Glutamatergic neuron (in vitro differentiated cells): ENCODE results near the gene NR1H4. TPM values are rescaled to one million over a fixed set of nuclear protein-coding genes. Genes with fewer than 3 reads are reported as not detected.

Source experiments
- DNase-seq: peaks from one replicate; pipeline ENCODE4 v3.0.0; 2022
- H3K27ac Mint-ChIP-seq: one replicate; pipeline ENCODE4 v1.8.0; 2020; ENCODE audit warnings: mild to moderate bottlenecking, mixed read lengths, inconsistent platforms; ENCODE audit not compliant: unreplicated experiment
- H3K27me3 Mint-ChIP-seq: one replicate; pipeline ENCODE4 v1.8.0; 2020; ENCODE audit warnings: mild to moderate bottlenecking, moderate library complexity, mixed read lengths, inconsistent platforms; ENCODE audit not compliant: unreplicated experiment
- H3K36me3 Mint-ChIP-seq: one replicate; pipeline ENCODE4 v1.8.0; 2020; ENCODE audit warnings: mild to moderate bottlenecking, mixed read lengths, inconsistent platforms; ENCODE audit not compliant: unreplicated experiment
- H3K4me1 Mint-ChIP-seq: one replicate; pipeline ENCODE4 v1.8.0; 2020; ENCODE audit warnings: mild to moderate bottlenecking, low read depth, mixed read lengths, inconsistent platforms; ENCODE audit not compliant: unreplicated experiment
- H3K4me3 Mint-ChIP-seq: one replicate; pipeline ENCODE4 v1.8.0; 2020; ENCODE audit warnings: mild to moderate bottlenecking, mixed read lengths, inconsistent platforms; ENCODE audit not compliant: unreplicated experiment
- H3K9me3 Mint-ChIP-seq: one replicate; pipeline ENCODE4 v1.8.0; 2020; ENCODE audit warnings: mild to moderate bottlenecking, moderate library complexity, mixed read lengths, inconsistent platforms; ENCODE audit not compliant: unreplicated experiment
- CTCF ChIP-seq: fragments of 200-600 bp; sonication (generic); IDR thresholded peaks from one replicate; pipeline ENCODE4 v1.5.0; 2021; ENCODE audit not compliant: partially characterized antibody, unreplicated experiment
- total RNA-seq: library from RNA; stranded (reverse); fragmentation: NEBNext Ultra II Directional; extraction: Animal tissue kit (Norgen Biotek cat#: 25700); gene quantifications from one replicate; pipeline ENCODE4 v1.2.1, GENCODE V29; 2021; ENCODE audit not compliant: unreplicated experiment

NR1H4 gene
- total RNA-seq, 1 donor from 2014 or later: not detected

- no peaks in the 10 kb centered on the region for H3K27me3 Mint-ChIP-seq
- H3K4me1 Mint-ChIP-seq: no peaks in the 10 kb centered on the region
- no peak for DNase-seq
- TF ChIP-seq CTCF: no peak
- H3K27ac Mint-ChIP-seq: no peak overlapping the region
- no peaks in the 10 kb centered on the region for H3K9me3 Mint-ChIP-seq
- no peaks in the 10 kb centered on the region for H3K36me3 Mint-ChIP-seq
- H3K4me3 Mint-ChIP-seq: no peak overlapping the region
These were observed 29.6 kb downstream of the NR1H4 start for GRCh38 chr12:100503228-100503628.

GRCh38 chr12:100504804-100505203 is 31.1 kb downstream of the NR1H4 start:
- H3K4me1 Mint-ChIP-seq: no peaks in the 10 kb centered on the region
- DNase-seq: no peak
- H3K36me3 Mint-ChIP-seq: no peaks in the 10 kb centered on the region
- H3K4me3 Mint-ChIP-seq: no peak overlapping the region
- H3K27me3 Mint-ChIP-seq: no peaks in the 10 kb centered on the region
- H3K9me3 Mint-ChIP-seq: no peaks in the 10 kb centered on the region
- no peak for TF ChIP-seq CTCF
- H3K27ac Mint-ChIP-seq: no peak overlapping the region

GRCh38 chr12:100508751-100509150 is 35.1 kb downstream of the NR1H4 start:
- Mint-ChIP-seq H3K4me3 (no peak overlapping the region), H3K4me1 (no peaks in the 10 kb centered on the region), H3K27ac (no peak overlapping the region), H3K9me3 (no peaks in the 10 kb centered on the region), H3K27me3 (no peaks in the 10 kb centered on the region), H3K36me3 (no peaks in the 10 kb centered on the region)
- no peak for TF ChIP-seq CTCF
- no peak for DNase-seq

GRCh38 chr12:100512692-100513091 is 39.0 kb downstream of the NR1H4 start:
- Mint-ChIP-seq H3K36me3 (no peaks in the 10 kb centered on the region), H3K27me3 (no peaks in the 10 kb centered on the region), H3K27ac (no peak overlapping the region), H3K9me3 (no peaks in the 10 kb centered on the region), H3K4me1 (no peaks in the 10 kb centered on the region), H3K4me3 (no peak overlapping the region)
- no peak for TF ChIP-seq CTCF
- no peak for DNase-seq

- Mint-ChIP-seq H3K9me3 (no peaks in the 10 kb centered on the region), H3K4me1 (no peaks in the 10 kb centered on the region), H3K27ac (no peak overlapping the region), H3K27me3 (no peaks in the 10 kb centered on the region), H3K36me3 (no peaks in the 10 kb centered on the region), H3K4me3 (no peak overlapping the region)
- no peak for TF ChIP-seq CTCF
- no peak for DNase-seq
These were observed 42.3 kb downstream of the NR1H4 start for GRCh38 chr12:100515968-100516367.
